ENCODE measurements around the gene YY1.

GRCh38 chr14:100241279-100241678, 2.3 kb downstream of the YY1 start:
- TF ChIP-seq CTCF (conservative IDR thresholded peaks at IDR 0.05; ENCODE audit: low read depth in 2 of 2) (no peak), EZH2 (IDR thresholded peaks at IDR 0.05; ENCODE audit: low read depth, unreplicated experiment) (no peak), ETS1 (IDR thresholded peaks at IDR 0.05) (no peak), JUNB (IDR thresholded peaks at IDR 0.05; ENCODE audit: unreplicated experiment) (no peak), EZH2phosphoT487 (IDR thresholded peaks at IDR 0.05; ENCODE audit: unreplicated experiment) (no peak), REST (IDR thresholded peaks at IDR 0.05; ENCODE audit: unreplicated experiment) (no peak), CREB1 (CRISPR knock-in tag; IDR thresholded peaks at IDR 0.05; ENCODE audit: low read depth) (no peak), POLR2AphosphoS5 (IDR thresholded peaks at IDR 0.05; ENCODE audit: low read depth) (no peak)
